HG03521 (cell line): ENCODE measurements around the gene ADISSP.
A peak's percentile ranks its signal among the peaks of the same experiment; 100 is the strongest.

ENCODE experiments used
- ATAC-seq: cut with Tn5 transposase; IDR thresholded peaks from one replicate; pipeline ENCODE4 v1.9.1; 2021; ENCODE audit warnings: mild to moderate bottlenecking, moderate library complexity; ENCODE audit not compliant: unreplicated experiment

ADISSP gene

DNA sequence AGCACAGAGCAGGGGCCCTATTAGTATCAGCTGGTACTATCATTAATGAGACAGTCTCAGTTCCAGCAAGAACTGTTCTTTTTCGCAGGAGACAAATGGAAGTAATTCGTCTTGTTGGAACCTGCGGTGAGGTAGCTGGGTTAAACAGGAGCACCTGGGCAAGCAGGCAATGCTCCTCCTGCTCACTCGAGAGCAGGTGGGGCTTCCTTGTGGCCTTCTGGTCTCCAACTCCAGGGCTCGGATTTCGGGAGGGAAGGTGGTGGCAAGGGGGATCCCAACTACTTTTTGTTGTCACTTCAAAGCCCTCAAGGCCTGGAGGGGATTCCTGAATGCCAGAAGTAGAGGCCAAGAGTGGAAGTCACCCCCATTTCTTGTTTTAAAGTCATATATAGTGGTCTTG lies 15.0 kb upstream of the ADISSP start:
- no peak for ATAC-seq

DNA sequence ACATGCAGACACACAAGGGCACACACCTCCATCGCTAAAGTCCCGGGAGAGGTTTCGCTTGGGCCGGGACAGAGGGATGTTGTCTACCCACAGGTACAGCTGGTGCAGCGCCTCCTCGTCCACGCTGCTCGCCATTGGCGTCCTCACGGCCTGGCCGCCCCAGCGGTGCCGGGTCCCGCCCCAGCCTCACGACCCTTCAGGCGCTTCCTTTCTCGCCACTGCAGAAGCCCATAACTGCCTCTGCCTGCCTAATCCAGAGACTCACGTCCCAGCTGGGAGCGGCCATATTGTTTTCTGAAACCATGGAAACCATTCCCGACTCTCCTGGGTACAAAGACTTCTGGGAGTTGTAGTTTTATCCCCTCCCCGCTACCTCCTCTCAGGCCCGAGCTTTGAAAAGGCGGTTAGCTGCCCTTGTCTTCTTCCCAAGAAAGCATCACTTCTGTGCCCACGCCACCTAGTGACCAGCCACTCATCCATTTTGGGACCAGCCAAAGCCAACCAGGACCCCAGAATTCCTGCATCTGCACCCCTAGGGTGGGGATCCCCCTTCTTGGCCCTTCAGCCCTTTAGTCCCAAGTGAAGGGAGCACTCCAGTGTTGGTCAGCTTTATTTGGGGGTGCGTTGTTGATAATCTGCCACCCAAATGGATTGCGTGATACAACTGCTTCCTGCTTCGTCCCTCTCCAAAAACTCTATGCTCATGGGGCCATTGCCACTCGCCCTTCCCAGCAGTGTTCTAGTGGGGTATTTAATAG lies 13.8 kb upstream of the ADISSP start, which contains the start of gene SPEF1:
Gene SPEF1, minus strand, starts transcription at position 296 of the 758 bp plus-strand sequence. Its CDS starts 161 bp downstream, at position 135.
- ATAC-seq = no peak

DNA sequence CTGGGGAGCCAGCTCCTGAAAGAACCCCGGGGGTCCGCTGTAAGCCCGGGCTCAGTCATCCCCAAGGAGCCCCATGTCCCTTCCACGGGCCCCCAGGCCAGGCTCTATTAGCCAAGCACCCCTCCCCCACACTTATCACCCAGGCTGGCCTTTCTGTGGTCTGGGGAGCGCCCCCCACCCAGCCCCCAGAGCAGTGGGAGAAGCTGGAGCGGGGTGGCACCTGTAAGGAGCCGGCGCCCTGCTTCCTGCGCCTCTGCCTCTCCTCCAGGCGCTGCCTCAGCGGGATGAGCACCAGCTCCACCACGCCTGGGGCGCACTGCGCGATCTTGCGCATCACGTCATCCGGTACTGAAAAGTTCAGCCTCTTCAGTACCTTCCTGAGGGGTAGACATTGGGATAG lies 11.4 kb upstream of the ADISSP start:
- ATAC-seq = no peak

DNA sequence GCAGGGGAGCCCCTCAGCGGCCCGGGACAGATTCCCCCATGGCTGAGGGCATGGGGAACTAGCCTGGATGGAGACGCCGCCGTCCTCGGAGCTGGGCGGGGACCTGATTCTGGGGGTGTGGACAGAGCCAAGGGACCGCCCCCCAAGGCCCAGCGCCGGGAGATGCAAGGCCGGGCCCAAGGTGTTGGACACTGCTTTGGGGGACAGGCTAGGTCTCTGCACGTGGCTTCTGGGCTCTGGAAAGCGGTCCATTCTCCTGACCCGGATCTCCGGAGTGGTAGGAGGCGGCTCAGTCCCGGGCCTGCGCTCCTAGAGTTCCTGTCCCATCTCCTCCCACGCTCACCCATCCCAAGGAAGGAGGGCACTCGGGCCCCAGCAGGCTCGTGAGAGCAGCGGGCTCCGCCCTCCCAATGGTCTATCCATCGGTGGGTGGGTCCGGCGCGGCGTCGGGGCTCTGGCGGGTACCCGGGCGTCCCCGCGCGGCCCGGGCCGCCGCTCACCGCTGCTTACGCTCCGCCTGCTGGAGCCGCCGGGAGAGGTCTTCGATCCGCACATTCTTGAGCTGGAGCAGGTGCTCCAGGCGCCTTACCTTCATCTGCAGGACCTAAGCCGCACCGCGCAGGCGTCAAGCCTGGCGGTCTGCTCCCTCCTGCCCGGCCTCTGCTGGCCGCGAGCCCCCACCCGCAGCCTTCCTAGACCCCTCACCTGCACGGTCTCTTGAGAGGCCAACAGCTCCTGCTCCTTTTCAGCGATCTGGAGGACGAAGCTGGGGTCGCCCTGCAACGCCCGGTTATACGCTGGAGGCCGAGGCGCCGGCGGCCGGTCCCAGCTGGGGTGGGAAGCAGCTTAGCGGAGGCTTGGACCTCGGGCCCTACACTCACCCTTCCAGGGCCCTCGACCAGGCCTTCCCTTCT lies 10.4 kb upstream of the ADISSP start:
- no peak for ATAC-seq

DNA sequence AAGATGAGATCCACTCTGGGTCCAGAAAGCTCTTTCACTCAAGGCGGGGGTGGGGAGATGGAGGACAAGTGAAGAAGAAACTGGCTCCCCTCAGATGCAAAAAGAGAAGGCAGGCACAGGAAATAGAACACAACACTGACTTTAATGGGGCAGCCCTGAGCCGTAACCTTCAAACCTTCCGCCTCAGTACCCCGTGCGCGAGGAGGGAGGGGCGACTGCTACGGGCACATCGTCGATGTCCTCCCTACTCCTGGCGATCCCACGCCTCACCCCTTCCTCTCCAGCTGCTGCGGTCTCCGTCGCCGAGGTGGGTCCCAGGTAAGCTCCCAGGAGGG lies 9.8 kb upstream of the ADISSP start:
- ATAC-seq = no peak

DNA sequence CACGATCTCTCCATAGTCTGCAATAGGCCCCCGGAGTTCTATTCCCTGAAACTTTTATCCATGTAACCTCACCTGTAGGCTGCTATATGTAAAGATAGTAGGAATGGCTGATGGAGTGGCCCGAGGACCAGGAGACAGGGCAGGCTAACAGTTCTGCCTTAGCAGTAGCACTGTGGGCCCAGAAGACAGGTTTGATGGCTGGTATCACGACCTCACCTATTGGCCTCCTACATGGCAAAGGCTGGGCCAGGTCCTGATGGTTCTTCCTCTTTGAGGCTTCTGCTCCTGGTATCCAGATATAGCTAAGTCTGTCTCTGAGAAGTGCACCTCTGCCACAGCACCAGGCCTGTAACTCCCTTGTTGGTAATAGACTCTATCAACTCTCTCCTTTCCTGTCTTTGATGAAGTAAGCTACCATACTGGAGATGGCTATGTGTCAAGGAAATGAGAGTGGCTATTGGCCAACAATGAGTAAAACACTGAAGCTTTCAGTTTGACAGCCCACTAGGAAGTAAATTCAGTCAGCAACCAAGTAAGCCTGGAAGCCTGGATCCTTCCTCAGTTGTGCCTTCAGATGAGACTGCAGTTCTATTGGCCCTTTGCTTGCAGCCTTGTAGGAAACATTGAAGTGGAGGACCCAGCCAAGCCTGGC lies 8.0 kb upstream of the ADISSP start:
- ATAC-seq = no peak

DNA sequence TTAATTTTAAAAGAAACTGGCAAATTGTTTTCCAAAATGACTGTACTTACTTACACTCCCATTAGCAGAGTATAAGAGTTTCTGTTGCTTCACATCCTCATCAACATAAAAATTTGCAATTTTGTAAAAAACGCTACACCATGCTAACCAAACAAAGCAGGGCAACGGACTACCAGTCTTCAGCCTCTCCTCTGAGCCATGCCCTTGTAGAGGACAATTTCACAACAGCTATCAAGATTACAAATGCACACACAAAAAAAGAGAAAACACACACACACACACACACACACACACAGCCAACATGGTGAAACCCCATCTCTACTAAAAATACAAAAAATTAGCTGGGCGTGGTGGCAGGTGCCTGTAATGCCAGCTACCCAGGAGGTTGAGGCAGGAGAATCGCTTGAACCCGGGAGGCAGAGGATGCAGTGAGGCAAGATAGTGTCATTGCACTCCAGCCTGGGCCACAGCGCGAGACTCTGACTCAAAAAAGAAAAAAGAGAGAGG lies 4.1 kb upstream of the ADISSP start:
- ATAC-seq = no peak

DNA sequence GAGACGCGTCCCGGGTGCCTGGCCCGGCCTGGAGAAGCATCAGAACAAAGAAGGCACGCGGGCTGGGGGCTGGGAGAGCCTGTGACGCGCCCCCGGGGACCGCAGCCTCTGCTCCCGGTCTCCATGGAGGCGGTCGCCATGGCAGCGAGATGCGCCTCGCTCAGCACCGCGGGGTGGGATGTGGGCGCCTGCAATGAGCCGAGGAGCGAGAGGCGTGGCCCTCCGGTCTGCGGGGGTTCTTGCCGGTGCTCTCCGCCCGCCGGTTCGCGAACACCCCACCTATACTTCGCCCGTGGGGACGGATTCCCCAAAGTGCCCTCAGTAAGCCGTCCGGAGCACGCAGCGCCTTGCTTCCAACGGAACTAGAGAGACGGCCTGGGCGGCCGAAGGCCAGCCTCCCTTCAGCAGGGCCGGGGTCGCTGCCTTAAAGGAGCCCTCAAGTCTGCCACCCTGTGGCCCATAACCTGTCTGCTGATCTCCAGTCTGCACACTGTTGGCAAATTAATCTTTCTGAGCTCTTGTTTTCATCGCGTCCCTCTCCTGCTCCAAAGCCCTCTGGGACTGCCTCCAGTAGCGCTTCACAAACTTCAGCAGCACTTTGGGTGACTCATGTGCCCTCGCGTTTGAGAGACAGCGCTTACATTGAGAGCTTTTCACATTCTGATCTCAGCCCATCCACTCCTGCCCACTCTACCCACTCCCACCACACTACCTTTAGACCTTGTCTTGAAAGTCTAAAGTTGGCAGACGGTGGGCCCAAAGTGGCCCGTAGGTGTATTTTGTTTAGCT lies 983 bp upstream of the ADISSP start:
- ATAC-seq = peak; percentile 21

DNA sequence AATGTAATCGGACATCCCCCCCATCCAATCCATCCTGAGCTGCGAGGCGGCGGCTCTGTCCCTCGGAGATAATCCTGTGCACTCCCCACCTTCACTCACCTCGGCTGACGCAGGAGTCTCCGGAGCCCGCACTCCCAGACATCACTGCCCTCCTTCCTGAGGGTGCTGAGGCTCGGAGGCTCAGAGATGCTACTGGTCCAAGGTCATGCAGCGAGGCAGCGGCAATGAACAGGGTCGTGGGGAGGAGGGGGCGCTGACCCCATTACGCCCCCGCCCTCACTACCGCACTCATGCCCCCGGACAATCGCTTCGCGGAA lies 485 bp downstream of the ADISSP start:
- ATAC-seq = no peak

DNA sequence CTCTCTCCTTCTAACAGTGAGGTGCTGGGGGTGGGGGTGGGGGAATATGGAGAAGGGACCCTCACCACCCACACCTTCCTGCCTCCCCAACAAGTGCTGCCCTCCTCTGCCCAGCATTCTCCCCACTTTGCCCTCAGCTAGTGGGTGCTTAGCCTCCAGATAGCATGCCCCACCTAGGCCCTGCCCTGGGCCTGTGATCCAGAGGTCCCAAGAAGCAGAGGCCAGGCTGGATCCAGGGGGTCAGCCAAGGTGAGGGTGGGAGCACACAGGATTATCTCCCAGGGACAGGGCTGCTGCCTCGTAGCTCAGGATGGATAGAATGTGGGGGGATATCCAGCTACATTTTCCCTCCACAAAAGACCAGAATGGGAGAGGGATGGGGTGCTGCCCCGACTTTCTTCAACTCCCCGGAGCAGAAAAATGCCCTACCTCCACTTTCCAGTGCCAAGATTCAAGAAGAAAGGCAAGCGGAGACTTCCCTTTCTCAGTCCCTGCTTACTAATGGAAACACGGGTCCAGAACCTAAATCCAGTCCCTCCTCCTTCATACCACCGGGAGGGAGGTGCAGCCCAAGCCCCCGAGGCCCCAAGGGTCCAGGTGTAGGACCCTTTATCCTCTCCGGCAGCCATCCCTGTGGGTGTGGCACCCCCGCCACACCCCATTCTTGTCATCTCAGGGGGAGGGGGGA lies 987 bp downstream of the ADISSP start:
- no peak for ATAC-seq

DNA sequence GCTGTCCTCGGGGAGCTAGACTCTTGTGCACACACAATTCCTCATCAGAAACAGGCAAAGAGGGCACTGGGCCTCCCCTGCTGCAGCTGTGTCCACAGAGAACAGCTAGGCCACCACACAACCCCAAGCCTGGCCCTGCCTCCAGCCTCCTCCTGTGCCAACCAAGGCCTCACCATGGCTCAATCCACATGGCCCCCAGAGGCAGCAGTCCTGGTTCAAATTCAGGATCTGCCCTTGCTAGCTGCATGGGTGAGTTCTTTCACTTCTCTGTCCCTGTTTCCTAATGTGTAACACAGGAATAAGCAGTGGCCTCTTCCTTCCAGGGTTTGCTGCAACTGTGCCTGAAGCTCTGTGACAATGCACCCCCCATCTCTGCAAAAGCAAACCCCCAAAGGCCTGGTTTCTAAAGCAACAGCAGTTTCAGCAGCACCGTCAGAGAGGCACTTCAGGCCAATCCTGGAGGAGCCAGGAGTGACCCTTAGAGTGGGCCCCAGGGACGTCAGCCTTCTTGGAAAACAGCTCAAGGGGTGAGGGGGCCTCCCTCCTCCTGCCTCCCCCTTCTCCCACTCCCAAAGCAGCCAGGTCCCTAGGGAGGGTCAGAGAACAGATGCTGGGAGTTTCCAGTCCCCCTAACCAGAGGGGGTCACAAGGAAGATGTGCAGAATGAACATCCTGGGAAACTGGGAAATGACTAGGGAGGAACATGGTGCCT lies 2.2 kb downstream of the ADISSP start:
- no peak for ATAC-seq

DNA sequence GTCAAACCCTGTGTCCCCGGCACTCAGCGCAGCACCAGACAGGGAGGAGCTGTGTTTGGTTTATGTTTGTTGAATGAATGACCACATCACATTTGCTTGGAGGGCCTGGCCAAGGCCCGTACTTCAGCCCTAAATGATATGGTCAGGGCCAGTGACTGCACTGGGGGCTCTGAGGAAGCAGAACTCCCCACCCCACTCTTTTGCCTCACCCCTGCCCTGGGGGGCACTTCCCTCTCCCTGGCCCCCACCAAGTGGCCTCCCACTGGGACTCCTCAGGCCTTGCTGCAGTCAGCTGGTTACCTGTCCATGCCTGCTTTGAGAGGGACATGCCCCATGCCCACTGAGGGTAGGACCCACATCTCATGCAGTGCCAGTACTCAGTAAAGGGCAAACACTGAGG lies 2.9 kb downstream of the ADISSP start:
- ATAC-seq = no peak

DNA sequence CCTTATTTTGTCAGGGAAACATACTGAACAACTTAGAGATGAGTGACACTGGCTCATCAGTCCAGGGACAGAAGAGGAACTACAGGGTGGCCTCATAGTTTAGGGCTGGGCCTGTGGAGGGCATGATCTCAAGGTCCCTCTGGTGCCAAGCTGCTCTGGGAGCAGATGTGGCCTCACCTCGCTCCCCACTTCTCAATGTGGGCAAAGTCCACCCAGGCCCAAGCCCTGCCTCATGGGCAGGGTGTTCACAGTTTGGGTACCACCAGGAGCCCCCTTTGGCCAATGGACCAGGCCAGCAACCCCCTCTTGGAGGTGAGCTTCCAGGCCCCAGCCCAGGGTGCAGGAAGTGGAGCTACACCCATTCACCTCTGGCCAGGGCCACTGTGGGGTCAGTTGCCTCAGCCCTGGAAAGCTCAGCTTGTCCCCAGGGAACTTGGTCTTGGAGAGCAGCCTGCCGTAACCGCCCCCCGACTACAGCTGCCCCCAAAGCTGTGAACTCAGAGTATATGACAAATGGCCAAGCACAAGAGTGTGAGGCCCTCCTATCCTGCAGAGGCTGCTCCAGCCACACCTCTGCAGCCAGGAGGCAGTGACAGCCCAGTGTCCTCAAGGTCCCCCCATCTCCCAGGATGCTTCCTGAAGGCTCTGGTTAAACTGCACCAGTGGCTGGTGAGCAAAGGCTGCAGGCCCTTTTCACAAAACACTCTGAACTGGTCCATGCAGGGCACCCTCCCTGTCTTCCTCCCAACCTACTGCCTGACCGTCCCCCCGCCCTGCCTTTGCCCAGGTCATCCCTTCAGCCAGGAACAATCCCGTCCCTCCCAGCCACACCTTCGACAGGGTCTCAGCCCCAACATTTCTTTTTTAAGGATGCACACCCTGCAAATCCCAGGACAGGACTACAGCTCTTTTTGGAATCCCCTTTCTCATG lies 3.6 kb downstream of the ADISSP start:
- no peak for ATAC-seq

DNA sequence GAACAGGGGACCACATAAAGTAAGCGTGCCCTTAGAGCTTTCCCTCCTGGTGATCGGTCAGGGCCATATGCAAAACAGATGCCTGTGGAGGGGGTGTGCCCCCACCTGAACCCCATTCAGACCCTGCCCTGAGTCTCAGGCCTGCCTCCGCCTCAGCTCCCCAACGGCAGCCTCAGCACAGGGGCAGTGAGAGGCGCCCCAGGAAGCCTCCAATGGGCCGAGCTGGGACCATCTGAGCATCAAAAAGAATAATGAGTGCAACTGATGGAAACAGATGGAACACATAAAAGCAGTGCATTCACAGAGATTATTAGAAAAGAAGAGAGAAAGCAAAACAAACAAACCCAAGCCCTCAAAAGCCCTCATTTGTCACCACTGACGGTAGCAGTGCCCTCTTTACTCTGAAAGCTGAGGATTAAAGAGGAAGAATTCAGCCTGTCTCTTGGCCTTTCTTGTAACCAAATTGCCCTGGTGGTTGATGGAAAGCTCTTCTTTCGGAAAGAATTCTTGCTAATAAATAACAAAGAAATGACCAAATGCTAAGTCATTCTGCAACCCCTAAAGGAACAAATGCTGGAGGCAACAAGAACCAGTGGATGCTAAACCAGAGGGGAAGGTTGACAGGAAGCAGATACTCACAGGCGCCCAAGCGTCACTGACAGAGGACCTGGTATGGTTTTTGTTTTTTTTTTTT lies 6.8 kb downstream of the ADISSP start:
- ATAC-seq = no peak

DNA sequence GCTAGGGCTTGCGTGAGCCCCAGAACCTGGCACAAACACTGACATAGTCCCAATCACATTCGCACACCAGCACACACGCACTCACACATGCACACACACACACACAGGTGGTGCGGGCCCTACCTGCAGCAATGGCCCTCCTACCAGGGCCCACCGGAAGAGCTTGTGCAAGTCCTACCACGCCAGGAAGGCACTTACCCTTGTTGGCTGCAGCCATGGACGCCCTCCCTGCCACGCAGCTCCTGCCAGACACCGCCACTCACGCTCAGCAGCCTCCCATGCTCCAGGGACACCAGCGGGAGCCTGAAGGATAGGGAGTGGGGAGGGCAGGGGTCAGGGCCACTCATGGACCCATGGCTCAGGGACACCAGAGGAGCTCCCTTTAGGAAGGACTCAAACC lies 7.7 kb downstream of the ADISSP start:
- no peak for ATAC-seq

DNA sequence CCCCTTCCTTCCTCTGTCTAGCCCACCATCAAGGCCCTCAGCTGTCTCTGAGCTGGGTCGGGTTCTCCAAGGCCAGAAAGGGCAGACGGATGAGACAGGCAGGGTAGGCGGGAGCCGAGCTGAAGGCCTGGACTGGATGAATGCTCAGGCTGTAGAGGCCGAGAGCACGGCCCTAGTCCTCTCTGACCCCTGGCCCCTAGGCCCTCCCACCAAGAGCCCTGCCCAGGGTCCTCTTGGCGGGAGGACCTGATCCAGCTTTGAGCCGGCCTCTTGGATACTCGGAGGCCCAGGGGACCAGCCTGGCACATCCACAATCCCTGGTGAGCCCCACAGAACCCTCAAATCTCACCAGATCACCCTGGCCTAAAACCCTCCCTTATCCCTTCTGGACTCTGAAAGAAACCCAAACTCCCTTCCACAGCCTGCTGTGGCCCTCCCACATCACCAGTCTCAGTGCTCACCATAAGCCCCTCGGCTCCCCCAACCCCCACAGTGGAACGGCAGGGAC lies 8.2 kb downstream of the ADISSP start:
- ATAC-seq = no peak

DNA sequence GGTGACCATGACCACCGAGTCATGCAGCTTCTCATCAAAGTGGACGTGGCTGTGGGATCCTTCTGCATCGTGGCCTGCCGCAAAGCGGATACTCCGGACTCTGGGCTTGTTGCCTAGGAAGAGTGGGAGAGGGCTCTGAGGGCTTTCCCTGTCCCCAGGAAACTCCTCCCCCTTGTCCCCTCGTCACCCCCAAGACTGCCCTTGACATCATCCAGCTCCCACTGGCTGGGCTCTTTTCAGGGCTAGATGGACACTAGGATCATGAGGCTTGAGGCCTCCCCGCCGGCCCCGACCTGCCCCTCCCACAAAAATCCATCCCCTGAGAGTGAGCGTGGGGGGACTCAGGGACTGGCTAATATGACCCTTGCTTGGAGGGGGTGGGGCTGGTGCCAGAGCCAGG lies 9.0 kb downstream of the ADISSP start:
- ATAC-seq = no peak

DNA sequence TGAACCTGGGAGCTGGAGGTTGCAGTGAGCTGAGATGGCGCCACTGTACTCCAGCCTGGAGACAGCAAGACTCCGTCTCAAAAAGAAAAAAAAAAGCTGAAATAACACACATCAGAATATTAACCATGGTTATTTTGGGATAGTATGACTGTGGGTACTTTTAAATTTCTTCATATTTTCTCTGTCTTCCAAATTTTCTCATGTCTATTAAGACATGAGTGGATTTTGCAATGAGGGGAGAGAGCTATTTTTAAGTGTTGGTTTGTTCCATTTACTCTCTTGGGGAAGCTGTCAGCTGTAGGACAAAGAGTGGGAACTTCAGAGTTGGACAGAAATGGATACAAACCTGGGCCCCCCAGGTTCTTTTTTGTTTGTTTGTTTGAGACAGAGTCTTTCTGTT lies 10.3 kb downstream of the ADISSP start:
- ATAC-seq = no peak
